Activated naive CD4-positive, alpha-beta T cell treated with anti-CD3 and anti-CD28 coated beads, Interleukin-2, amount 50 U/mL, for 16 hours (primary cell): ENCODE measurements around the gene TAP1.
"Not testable (repeated sequence)": the region's sequence is repeated elsewhere in the genome, so short reads cannot be mapped to it uniquely, and the experiment has no call there.

Experiments
- DNase-seq: peaks from one replicate; pipeline ENCODE4 v3.0.0-alpha.2; 2020

TAP1 gene

DNA sequence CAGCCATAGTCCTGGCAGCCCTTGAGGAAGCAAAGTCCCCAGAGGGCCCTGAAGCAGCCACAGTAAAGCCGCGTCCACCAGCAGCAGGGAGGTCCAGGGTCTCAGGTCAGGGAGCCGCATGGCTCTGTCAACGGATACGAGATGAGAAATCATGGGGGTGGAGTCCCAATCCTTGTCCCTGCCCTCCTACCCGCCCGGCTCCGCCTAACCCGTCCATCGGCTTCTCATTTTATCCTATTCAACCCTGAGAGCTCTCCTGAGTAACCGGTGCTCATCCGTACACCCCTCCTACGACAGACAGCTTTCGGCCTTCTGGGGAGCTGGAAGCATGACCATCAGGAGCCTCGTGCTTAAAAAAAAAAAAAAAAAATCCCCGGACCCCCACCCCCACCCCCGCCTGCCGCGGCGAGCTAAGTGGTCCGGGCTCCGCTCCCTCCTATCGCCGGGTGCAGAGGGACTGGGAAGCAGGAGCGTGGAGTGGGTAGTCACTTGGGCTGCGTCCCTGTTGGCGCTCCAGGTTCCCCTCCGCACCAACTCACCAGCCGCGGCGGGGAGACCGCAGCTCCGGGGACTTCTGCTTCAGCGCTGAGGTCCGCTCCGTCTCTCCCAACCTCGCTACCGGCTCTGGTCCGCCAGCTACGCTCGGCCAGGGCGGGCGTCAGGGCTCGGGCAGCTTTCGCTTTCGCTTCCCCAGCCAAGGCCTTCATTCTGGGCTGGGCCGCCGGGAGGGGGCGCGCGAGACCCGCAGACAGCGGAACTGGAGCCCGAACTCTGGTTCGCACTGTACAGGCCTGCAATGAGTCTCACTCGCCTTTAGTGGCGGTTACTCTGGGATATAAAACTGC lies 15.2 kb downstream of the TAP1 start, which contains the start of gene TAP2:
Gene TAP2, minus strand, starts transcription at position 626 of the 845 bp plus-strand sequence. Its CDS starts 506 bp downstream, at position 120.
- peak; percentile 98 for DNase-seq

DNA sequence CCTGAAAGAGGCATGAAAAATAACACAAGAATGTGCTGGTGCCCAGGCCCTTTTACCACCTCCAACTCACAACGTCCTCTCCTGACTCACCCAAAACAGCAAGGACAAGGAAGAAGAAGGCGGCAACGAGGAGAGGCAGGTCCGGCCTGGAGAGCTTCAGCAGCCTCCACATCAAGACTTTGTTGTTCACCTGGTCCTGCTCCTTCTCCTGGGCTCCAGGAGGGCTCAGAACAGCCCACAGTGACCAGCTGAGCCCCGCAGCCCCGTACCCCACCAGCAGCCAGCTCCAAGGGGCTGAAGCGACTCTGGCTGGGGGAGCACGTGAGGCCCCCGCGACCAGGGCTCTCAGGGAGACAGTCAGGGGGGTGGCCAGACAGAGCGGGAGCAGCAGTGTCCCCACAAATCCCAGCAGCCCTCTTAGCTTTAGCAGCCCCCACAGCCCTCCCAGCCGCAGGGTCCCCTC lies 15.8 kb downstream of the TAP1 start:
- no peak for DNase-seq

GRCh38 chr6:32836873-32837272 lies 16.6 kb downstream of the TAP1 start:
- DNase-seq = no peak

- no peak for DNase-seq
Measured at GRCh38 chr6:32835167-32835893, 18.2 kb downstream of the TAP1 start.

- no peak for DNase-seq
Measured at GRCh38 chr6:32833664-32834063, 19.8 kb downstream of the TAP1 start.

DNA sequence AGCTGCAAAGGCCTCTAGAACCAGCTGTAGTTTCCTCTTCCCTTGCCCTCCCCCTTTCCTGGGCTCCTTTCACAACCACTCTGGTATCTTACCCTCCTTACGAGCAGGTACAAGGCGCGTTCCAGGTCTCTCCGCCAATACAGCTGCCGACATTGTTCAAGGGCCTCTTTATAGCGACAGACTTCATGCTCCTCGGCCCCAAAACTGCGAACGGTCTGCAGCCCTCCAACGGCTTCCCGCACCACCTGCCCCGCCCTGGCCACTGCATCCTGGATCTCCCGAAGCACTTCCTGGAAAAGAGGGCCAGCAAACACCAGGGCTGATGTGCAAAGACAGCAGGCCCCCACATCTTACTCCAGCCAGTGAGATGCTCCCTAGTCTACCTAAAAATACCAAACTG lies 21.0 kb downstream of the TAP1 start:
- DNase-seq = no peak

DNA sequence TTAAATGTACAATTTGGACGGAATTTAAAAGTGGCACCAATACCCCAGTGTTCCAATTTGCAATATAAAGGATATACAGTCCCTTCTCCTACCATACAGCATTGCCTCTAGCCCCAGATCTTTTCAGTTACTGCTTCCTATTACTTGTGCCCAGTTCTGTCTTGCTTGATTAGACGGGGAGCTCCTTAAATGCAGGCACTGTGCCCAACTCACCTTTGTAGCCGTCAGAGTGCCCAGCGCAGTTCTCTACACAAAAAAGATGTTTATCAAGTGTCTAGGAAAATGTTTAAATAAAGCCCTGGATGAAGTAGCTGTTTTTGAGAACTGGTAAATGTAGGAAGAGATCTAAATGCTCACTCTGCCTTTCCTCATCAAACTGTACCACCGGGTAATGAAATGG lies 22.6 kb downstream of the TAP1 start:
- no peak for DNase-seq

DNA sequence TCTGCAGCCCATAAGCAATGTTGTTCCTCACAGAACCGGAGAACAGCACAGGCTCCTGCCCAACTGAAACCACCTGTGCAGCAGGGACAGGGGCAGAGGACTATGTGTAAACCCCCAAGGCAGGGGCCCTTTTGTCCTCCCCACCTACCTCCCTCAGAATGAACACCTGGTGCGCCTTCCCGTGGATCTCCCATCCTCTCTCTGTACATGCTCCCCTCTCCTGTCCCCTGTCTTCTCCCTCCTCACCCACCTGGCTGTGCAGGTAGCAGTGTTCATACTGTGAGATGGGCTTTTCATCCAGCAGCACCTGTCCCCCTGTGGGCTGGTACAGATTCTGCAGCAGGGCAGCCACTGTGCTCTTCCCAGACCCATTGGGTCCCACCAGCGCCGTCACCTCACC lies 23.5 kb downstream of the TAP1 start:
- no peak for DNase-seq

GRCh38 chr6:32829495-32829894 lies 24.0 kb downstream of the TAP1 start:
- DNase-seq = no peak

GRCh38 chr6:32827025-32827424 lies 26.5 kb downstream of the TAP1 start:
- no peak for DNase-seq

GRCh38 chr6:32825966-32826365 lies 27.5 kb downstream of the TAP1 start:
- DNase-seq = no peak

GRCh38 chr6:32819729-32820128 lies 33.8 kb downstream of the TAP1 start:
- DNase-seq = no peak

DNA sequence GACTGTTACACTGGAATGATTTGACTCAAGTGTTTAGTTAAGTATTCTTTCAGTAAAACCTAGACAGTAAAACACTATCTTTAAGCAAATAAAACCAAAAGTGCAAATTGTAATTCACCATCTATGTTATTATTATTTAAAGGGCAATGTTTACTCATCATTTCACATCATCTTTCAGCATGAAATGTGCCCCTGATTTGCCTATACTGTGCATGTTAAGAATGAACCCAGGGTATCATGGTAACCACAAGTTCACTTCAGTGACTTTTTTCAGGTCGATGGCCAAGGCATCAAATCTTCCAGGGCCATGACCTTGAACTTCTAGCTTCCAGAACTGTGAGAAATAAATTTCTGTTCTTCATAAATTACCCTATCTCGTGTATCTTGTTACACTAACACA lies 34.6 kb downstream of the TAP1 start:
- no peak for DNase-seq

- DNase-seq = no peak
Measured at GRCh38 chr6:32816746-32817204, 36.7 kb downstream of the TAP1 start, which contains the start of gene HLA-DOB. TSS of gene HLA-DOB (minus strand) at chr6:32817002. CDS start at chr6:32816951, 51 bp downstream.

DNA sequence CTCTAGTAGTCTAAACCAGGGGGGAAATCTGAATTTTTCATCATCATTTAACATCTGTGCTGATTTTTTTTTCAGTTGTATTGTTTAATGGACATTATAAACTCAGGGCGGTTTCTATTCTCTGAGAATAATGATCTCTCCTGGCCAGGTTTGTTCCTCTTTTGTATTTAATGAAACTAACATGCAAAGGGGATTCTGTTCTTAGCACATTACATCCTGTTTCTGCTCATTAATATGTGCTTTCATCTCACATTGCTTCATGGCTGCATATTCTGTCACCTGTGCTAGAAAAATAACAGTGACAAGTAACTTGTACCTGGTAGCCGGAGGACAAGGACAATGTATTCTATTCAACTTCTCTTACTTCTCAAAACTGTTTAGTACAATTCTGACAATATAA lies 37.5 kb downstream of the TAP1 start:
- DNase-seq = no peak

DNA sequence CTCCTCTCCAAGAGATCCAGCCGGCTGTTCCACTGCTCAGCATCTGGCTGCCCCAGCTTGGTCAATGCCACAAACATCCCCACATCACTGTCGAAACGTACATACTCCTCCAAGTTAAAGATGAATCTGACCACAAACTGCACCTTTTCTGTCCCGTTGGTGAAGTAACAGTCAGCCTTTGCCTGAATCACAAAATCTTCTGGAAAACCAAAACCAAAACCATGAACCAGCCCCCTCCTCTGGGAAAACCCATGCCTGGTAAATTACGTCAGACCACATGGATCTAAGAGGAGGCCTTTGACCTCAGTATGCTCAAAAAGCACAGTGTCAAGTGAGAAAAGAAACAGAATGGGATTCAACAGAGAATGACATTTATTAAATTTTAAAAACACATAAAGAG lies 38.4 kb downstream of the TAP1 start:
- DNase-seq = no peak

- no peak for DNase-seq
Measured at GRCh38 chr6:32814145-32814544, 39.4 kb downstream of the TAP1 start.

DNA sequence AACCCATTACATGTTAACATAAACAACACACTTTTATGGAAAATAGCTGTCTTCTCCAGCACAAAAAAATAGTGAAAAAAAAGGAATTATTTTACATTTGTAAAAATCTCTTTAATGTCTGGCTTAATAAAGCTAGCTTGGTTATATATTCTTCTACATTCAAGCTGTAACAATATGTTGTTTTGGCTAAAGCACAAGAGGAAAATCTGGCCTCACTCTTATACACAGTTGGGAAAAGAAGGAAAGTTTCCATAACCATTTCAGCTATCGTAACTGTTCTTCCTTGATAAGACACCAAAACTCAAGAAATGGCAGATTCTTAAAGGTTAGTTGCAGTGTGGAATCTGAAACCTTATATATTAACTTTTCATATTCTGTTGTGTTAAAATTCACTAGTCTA lies 44.3 kb downstream of the TAP1 start:
- no peak for DNase-seq

GRCh38 chr6:32807020-32807580 lies 46.4 kb downstream of the TAP1 start:
- DNase-seq = no peak

- not testable (repeated sequence) for DNase-seq
Measured at GRCh38 chr6:32805404-32805803, 48.1 kb downstream of the TAP1 start.

DNA sequence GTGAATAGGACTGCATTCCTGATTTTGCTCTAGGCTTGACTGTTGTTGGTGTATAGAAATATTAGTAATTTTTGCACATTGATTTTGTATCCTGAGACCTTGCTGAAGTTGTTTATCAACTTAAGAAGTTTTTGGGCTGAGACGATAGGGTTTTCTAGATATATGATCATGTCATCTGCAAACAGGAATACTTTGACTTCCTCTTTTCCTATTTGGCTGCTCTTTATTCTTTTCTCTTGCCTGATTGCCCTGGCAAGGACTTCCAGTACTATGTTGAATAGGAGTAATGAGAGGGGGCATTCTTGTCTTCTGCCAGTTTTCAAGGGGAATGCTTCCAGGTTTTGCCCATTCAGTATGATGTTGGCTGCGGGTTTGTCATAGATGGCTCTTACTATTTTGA lies 50.1 kb downstream of the TAP1 start:
- no peak for DNase-seq

GRCh38 chr6:32799740-32800139 lies 53.8 kb downstream of the TAP1 start:
- DNase-seq = no peak

- DNase-seq = no peak
Measured at GRCh38 chr6:32799168-32799567, 54.3 kb downstream of the TAP1 start.
